ENCODE data around the gene NFIX. TPM values are rescaled to one million over a fixed set of nuclear protein-coding genes. Genes with fewer than 3 reads are reported as not detected.
A peak's percentile ranks its signal among the peaks of the same experiment; 100 is the strongest.

Gene NFIX
- total and polyA plus RNA-seq, 9 donors: 30.3 to 256 (median 217) TPM

- H3K27ac ChIP-seq: peak overlapping the region; percentile 37 to 87
- intact Hi-C loops (cut with DNase I): loop anchor here in 2 of 4 donors (2.0 kb wide), 2 partner anchors 108 to 114 kb away; no protein-coding TSS in a partner anchor
These were observed 97.4 kb downstream of the NFIX start for GRCh38 chr19:13092606-13093235.

GRCh38 chr19:13093407-13094105 is 98.3 kb downstream of the NFIX start:
- no peaks in the 10 kb centered on the region for H3K9me3 ChIP-seq
- intact Hi-C loops (cut with DNase I): loop anchor here (2.0 kb wide), 3 partner anchors 109 to 117 kb away; no protein-coding TSS in a partner anchor
- no peaks in the 10 kb centered on the region for H3K36me3 ChIP-seq
- 44 to 47% (median 44%) methylated on average over 11 to 12 of the region's 12 CpGs for WGBS, 3 donors
- DNase-seq: peak; percentile 72 to 89 (median 85)
- H3K27me3 ChIP-seq: no peaks in the 10 kb centered on the region
- peaks cover 29% of the 10 kb centered on the region for H3K4me1 ChIP-seq (ENCODE audit: insufficient read depth)
- TF ChIP-seq EP300 (IDR thresholded peaks at IDR 0.05) (no peak), POLR2A (IDR thresholded peaks at IDR 0.05) (peak; percentile 19), CTCF (IDR thresholded peaks at IDR 0.05) (peak; percentile 94 to 97 (median 97))
- H3K27ac ChIP-seq: peak overlapping the region in 1 of 2 donors; percentile 87
- H3K4me3 ChIP-seq: no peak overlapping the region

More at GRCh38 chr19:13092606-13093235, 97.4 kb downstream of the NFIX start:
- WGBS, 3 donors: 36 to 44% (median 36%) methylated on average over 11 to 14 of the region's 14 CpGs
- H3K9me3 ChIP-seq: no peaks in the 10 kb centered on the region
- no peaks in the 10 kb centered on the region for H3K27me3 ChIP-seq
- peaks cover 29% of the 10 kb centered on the region for H3K4me1 ChIP-seq (ENCODE audit: insufficient read depth)
- TF ChIP-seq POLR2A (IDR thresholded peaks at IDR 0.05) (no peak), EP300 (IDR thresholded peaks at IDR 0.05) (no peak), CTCF (IDR thresholded peaks at IDR 0.05) (no peak)
- no peaks in the 10 kb centered on the region for H3K36me3 ChIP-seq
- peak in 3 of 5 donors; percentile 61 to 66 (median 64) for DNase-seq
- no peak overlapping the region for H3K4me3 ChIP-seq

GRCh38 chr19:13094106-13094504 is 98.8 kb downstream of the NFIX start:
- Histone ChIP-seq H3K4me1 (ENCODE audit: insufficient read depth) (peaks cover 31% of the 10 kb centered on the region), H3K27ac (peak overlapping the region in 1 of 2 donors; percentile 87), H3K9me3 (no peaks in the 10 kb centered on the region), H3K36me3 (no peaks in the 10 kb centered on the region), H3K4me3 (no peak overlapping the region), H3K27me3 (no peaks in the 10 kb centered on the region)
- intact Hi-C loops (cut with DNase I): loop anchor here in 2 of 4 donors (2.0 kb wide), 2 partner anchors 109 to 117 kb away; no protein-coding TSS in a partner anchor
- peak in 1 of 3 donors; percentile 17 for TF ChIP-seq CTCF (IDR thresholded peaks at IDR 0.05)
- TF ChIP-seq EP300 (IDR thresholded peaks at IDR 0.05): no peak
- peak in 2 of 5 donors; percentile 63 to 65 for DNase-seq
- WGBS, 3 donors: 52 to 66% (median 59%) methylated on average over 5 of the region's 5 CpGs

GRCh38 chr19:13094771-13095392 is 99.6 kb downstream of the NFIX start:
- Histone ChIP-seq H3K36me3 (no peaks in the 10 kb centered on the region), H3K9me3 (no peaks in the 10 kb centered on the region), H3K27me3 (no peaks in the 10 kb centered on the region), H3K4me3 (no peak overlapping the region), H3K4me1 (ENCODE audit: insufficient read depth) (peaks cover 27% of the 10 kb centered on the region), H3K27ac (peak overlapping the region in 1 of 2 donors; percentile 66)
- 65 to 73% (median 70%) methylated on average over 15 to 16 of the region's 16 CpGs for WGBS, 3 donors
- intact Hi-C loops (cut with DNase I): loop anchor here in 2 of 4 donors (2.0 to 5.0 kb wide), 3 partner anchors 57 to 118 kb away; partner anchors contain the start of genes IER2 (in 1 of the 2) and STX10 (in 1 of the 2)
- TF ChIP-seq POLR2A (IDR thresholded peaks at IDR 0.05) (no peak), CTCF (IDR thresholded peaks at IDR 0.05) (no peak), EP300 (IDR thresholded peaks at IDR 0.05) (no peak)
- peak in 1 of 5 donors; percentile 36 for DNase-seq

All from ovary (tissue), 9 donors.